Fibroblast of the aortic adventitia (primary cell): ENCODE results near the gene ANXA11. TPM values are rescaled to one million over a fixed set of nuclear protein-coding genes. Genes with fewer than 3 reads are reported as not detected.
A peak's percentile ranks its signal among the peaks of the same experiment; 100 is the strongest.

Experiments
- DNase-seq: peaks from one replicate; pipeline ENCODE4 v3.0.0-alpha.2; 2010; ENCODE audit warnings: low read depth
- H3K4me3 ChIP-seq: 2 replicates; pipeline ENCODE4 v1.5.1; 2011; ENCODE audit warnings: low read depth, mild to moderate bottlenecking, control low read depth, low read length, moderate library complexity
- total RNA-seq: library from RNA; depleted of rRNA; stranded (reverse); fragments of >200 nt; gene quantifications from 2 replicates; pipeline ENCODE4 v1.2.3, GENCODE V29; 2012; ENCODE audit warnings: low replicate concordance
- TF ChIP-seq, protein P1 (sequence below): IDR thresholded peaks from 2 replicates; pipeline ENCODE4 v1.5.1; 2011; ENCODE audit warnings: mild to moderate bottlenecking, low read length, control low read depth, inconsistent platforms; ENCODE audit not compliant: insufficient read depth

Gene ANXA11
- total RNA-seq, 1 donor: 153 TPM

DNA sequence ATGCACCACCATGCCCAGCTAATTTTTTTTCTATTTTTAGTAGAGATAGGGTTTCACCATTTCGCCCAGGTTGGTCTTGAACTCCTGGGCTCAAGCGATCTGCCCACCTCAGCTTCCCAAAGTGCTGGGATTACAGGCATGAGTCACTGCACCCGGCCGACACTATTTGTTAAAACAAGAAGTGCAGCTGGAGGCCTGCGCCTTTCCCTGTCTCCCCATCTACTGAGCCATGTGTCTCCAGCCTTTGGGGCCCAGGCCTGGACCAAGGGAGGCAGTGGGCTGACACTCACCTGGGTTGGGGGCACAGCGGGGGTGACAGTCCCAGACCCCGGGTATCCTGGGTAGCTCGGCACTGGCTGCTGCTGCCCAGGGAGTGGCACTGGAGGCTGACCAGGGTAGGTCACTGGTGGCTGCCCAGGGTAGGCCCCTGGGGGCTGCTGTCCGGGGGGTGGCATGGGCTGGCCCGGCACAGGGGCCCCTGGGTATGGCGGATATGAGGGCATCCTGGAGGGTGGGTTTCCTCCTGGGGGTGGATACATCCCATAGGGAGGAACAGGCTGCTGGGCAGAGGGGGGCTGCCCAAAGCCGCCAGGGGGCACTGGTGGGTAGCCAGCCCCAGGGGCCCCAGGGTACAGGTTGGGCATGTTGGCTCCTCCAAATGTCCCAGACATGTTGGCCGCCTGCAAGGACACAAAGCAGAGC lies 36.5 kb downstream of the ANXA11 start:
- TF ChIP-seq, protein P1, sequence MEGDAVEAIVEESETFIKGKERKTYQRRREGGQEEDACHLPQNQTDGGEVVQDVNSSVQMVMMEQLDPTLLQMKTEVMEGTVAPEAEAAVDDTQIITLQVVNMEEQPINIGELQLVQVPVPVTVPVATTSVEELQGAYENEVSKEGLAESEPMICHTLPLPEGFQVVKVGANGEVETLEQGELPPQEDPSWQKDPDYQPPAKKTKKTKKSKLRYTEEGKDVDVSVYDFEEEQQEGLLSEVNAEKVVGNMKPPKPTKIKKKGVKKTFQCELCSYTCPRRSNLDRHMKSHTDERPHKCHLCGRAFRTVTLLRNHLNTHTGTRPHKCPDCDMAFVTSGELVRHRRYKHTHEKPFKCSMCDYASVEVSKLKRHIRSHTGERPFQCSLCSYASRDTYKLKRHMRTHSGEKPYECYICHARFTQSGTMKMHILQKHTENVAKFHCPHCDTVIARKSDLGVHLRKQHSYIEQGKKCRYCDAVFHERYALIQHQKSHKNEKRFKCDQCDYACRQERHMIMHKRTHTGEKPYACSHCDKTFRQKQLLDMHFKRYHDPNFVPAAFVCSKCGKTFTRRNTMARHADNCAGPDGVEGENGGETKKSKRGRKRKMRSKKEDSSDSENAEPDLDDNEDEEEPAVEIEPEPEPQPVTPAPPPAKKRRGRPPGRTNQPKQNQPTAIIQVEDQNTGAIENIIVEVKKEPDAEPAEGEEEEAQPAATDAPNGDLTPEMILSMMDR: peak; percentile 38
- DNase-seq: no peak
- no peak overlapping the region for H3K4me3 ChIP-seq

DNA sequence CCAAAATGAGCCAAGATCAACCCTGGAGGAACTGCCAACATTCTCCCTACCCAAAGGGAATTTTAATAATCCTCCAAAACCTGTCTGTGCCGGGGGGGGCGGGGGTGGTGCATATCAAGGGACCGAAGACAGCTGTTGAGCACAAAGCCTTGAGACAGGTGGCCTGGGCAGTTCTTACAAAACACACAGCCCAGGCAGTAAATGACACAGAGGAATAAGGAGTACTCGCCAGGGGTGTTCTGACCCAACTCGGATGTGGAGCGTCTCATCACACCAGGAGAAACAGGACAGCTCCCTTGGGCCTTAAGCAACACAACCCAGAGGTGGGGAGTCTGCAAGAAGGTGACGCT lies 37.2 kb downstream of the ANXA11 start:
- no peak for DNase-seq
- TF ChIP-seq, protein P1: no peak
- no peak overlapping the region for H3K4me3 ChIP-seq

DNA sequence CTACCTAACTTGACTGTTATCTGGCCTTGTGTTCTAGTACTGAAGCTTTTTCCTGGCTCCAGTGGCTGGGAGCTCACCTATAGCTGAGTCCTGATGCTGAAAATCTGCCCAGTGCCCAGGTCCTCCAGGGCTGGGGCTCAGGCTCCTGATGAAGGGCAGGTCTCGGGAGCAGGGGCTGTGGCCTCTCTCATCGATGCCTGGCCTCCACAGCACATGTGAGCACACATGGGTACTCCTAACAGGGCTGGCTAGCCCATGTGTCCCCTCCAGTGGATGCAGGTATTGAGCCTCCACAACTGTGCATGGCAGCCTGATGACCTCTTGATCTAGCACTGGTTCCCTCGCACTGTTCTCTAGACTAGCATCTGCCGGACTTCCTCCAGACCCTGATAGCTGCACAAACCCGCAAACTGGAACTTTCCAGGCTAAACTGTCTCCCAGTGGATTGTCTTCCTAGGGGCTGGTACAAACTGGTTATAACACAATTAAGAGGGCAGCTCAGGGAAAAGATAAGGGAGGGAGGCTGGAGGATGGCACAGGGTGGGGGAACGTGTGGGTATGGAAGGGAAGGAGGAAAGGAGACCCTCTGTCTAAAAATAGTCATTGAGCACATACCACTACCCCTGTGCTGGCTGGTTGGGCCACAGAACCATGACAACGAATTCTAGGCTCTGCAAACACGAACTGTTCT lies 37.7 kb downstream of the ANXA11 start:
- no peak overlapping the region for H3K4me3 ChIP-seq
- no peak for DNase-seq
- TF ChIP-seq, protein P1: no peak

DNA sequence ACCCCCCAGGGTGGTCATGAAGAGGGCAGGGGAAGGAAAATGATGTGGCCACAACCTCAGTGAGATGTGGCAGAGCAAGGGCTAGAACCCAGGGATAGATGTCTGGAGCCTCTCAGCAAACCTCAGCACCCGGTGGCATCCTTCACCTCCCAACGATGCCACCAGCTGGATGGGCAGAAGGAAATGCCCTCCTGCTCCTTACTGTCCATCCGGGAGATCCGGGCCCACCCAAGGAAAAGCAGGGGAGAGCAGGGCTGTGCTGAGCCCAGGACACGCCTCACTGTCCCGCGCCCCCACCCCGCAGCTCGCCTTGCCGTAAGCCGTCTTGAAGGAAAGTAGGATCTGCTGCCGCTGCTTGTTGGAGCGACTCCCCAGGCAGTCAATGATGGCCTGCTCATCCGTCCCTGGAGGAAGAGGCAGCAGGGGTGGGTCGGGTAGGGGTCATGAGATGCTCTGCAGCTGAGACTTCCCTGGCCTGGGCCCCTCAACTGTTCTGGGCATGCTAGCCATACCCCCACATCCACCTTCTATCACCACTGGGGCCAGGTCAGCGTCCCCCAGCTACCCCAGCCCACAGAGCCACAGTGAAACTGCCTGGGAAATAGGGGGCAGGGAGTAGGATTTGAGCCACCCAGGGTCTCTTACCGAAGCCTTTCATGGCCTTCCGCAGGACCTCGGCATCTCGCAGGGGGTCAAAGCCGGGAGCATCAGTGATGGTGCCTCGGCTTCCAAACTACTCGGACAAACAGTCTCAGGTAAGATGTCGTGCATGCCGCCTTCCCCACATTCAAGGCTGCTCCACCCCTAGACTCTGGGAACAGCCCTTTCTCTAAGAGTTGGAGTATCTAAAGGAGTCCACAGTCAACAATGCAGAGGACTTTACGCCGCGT lies 38.5 kb downstream of the ANXA11 start:
- DNase-seq: no peak
- TF ChIP-seq, protein P1: no peak
- H3K4me3 ChIP-seq: no peak overlapping the region

DNA sequence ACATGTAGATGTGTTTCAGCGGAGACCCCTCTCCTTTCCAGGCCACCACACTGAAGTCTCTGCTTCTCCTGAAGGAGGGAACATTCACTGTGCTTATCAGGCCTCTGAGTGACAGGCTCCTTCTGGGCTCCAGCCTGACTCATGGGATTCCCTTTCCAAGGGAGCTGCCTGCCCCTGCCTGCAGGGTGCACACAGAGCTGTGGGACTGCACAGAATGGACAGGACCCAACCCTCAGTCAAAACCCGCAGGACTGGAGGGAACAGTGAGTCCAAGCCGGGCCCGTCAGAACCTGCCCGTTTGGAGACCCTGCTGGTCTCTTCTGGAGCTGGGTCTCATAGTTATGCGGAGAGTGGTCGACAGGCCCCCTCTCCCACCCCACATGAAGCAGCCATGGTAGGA lies 40.2 kb downstream of the ANXA11 start:
- DNase-seq: peak; percentile 60
- H3K4me3 ChIP-seq: no peak overlapping the region
- TF ChIP-seq, protein P1: peak; percentile 50

DNA sequence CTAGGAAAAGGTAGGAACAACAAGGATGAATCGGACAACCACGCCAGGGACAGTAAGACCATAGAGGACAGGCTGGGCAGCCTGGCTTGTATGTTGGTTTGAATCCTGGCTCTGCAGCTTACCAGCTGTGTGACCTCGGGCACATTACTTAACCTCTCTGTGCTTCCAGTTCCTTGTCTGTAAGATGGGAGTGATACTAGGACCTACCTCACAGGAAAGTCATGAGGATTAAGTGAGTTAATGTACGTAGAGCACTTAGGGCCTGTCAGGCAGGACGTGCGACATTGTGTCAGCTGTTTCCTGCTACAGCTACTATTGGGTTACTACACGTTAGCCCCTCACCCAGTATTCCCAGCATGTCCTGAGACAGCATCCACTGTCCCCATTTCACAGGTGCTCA lies 40.7 kb downstream of the ANXA11 start:
- no peak for DNase-seq
- no peak overlapping the region for H3K4me3 ChIP-seq
- TF ChIP-seq, protein P1: no peak
